Measurements from ENCODE around the gene RBP5.

RBP5 gene

DNA sequence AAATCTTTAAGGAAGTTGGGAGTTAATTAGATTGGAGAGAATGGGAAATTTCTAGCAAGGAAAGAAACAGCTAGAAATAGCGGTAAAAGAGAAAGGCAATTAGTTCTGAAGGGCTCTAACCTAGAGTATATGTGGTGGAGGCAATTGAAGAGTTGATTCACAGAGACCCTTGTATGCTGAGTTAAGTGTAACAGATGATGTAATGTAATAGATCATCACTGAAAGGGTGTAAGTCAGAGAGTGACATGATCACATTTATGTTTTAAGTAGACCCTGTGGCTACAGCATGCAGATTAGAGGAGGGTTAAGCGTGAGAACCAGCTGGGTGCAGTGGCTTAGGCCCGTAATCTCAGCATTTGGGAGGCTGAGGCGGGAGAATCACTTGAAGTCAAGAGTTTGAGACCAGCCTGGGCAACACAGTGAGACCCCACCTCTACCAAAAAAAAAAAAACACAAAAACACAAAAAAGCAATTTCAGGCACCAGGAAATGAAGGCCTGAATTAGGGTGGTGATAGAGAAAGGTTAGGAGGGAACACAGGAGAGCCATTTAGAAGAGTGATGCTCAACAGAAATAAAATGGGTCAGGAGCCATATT is 3.0 kb downstream of the RBP5 start:
- Histone ChIP-seq H3K27ac (no peak overlapping the region), H3K27me3 (replicated peaks) (no peaks in the 10 kb centered on the region), H3K36me3 (replicated peaks) (no peaks in the 10 kb centered on the region), H3K4me3 (ENCODE audit: low read depth, low read length) (no peak overlapping the region)
- no peak for DNase-seq
- TF ChIP-seq, protein P1, sequence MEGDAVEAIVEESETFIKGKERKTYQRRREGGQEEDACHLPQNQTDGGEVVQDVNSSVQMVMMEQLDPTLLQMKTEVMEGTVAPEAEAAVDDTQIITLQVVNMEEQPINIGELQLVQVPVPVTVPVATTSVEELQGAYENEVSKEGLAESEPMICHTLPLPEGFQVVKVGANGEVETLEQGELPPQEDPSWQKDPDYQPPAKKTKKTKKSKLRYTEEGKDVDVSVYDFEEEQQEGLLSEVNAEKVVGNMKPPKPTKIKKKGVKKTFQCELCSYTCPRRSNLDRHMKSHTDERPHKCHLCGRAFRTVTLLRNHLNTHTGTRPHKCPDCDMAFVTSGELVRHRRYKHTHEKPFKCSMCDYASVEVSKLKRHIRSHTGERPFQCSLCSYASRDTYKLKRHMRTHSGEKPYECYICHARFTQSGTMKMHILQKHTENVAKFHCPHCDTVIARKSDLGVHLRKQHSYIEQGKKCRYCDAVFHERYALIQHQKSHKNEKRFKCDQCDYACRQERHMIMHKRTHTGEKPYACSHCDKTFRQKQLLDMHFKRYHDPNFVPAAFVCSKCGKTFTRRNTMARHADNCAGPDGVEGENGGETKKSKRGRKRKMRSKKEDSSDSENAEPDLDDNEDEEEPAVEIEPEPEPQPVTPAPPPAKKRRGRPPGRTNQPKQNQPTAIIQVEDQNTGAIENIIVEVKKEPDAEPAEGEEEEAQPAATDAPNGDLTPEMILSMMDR (IDR thresholded peaks at IDR 0.05; ENCODE audit: low read depth, low read length, missing control alignments) = no peak
- in situ Hi-C loops (cut with HindIII; ENCODE audit: low pct_ligation_motif_present, low sequenced_read_pairs) = no loop called here

DNA sequence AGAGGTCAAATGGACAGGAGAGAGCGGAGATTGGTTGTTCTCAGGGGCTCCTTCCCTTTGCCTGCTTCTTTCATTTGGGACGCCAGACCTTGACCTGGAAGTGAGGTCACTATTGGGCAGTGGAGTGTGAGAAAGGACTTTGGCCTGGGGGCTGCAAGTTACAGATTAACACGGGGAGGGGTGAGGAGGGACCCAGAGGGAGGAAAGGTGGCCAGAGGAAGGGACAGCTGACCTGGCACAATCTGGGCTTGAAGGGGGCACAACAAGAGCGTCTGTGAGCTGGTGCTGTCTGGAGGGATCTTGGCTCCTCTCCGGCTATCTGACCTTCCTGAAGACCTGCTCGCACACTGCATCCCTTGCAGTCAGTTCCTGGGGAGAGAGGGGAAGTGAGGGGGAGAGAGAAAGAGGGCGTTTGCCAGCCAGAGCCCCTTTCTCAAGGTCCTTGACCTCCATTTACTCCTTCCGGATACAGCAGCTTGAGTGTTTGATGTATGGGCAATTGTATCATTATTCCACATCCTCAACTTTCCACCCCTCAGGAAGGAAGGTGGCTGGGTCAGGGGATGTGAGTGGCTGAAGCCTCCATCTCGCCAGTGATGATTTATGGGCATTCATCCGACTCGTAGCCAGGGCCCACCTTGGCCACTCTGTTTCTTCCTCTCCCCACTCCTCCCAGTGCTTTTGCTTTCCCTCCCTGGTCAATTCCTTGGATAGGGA is 4.7 kb downstream of the RBP5 start:
- no peak overlapping the region for H3K27ac ChIP-seq
- no peaks in the 10 kb centered on the region for H3K27me3 ChIP-seq (replicated peaks)
- no peaks in the 10 kb centered on the region for H3K36me3 ChIP-seq (replicated peaks)
- TF ChIP-seq, protein P1 (IDR thresholded peaks at IDR 0.05; ENCODE audit: low read depth, low read length, missing control alignments) = no peak
- in situ Hi-C loops (cut with HindIII; ENCODE audit: low pct_ligation_motif_present, low sequenced_read_pairs) = no loop called here
- DNase-seq = no peak
- no peak overlapping the region for H3K4me3 ChIP-seq (ENCODE audit: low read depth, low read length)

DNA sequence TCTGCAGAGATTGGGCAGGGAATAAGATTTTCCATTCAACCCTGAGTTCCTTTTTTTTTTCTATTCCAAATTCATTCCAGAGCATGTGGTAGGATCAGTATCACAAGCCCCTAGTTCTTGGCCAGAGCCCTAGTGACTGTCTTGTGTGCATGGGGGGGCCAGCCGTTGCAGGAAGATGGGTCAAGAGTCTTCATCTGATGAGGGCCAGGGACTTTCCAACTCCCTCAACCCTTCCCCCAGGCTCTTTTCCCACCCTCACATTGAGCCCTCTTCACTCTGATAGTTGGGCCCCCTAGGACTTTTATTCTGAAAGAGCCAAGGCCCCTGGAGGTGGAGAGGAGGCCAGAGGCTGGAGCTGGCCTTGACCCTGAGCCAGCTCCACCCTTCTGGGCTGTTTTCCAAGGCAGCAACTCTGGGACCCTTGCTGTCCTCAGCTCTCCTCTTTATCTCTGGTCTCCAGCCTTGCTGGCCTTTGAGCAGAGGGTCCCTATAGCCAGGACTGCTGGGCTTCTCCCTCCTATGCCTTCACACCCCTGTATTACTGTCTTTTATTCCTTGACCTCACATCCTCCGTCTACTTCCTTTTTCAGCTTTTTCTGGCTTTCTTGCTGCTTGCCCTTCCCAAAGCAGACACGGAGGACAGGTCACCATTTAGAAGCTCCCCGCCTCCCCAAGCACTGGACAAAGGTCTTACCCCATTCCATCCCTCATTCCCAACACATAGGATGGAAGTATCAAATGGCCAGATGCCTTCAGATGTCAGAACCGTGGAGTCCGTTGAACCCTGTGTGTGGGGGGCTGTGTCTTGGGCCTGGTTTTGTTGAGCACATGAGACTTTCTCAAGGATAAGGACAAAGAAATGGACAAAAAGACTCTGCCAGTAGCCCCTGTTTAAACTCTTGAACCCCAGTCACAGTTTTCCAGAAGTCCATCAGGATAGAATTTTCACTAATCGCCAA is 5.6 kb downstream of the RBP5 start:
- H3K4me3 ChIP-seq (ENCODE audit: low read depth, low read length) = no peak overlapping the region
- H3K27ac ChIP-seq = no peak overlapping the region
- H3K27me3 ChIP-seq (replicated peaks) = no peaks in the 10 kb centered on the region
- in situ Hi-C loops (cut with HindIII; ENCODE audit: low pct_ligation_motif_present, low sequenced_read_pairs) = no loop called here
- no peaks in the 10 kb centered on the region for H3K36me3 ChIP-seq (replicated peaks)
- TF ChIP-seq, protein P1 (IDR thresholded peaks at IDR 0.05; ENCODE audit: low read depth, low read length, missing control alignments) = no peak
- no peak for DNase-seq

DNA sequence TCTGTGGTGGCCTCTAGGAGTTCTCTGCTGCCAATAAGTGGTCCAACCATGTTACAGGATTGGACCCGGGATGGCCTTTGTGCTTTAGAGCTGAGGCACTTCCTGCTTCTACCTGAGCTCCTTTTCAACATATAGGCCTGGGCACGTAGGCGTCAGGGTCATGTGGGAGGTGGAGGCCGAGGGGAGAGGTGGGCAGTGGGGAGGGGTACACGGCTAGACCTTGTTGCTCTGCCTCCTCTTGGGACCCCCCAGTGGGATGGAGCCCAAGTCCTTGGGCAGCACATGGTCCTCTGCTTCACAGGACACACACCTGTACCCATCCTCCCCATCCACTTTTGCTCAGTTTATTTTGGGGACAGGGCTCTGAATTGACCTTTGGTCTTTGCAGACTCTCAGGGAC is 7.4 kb downstream of the RBP5 start:
- no peak for DNase-seq
- no peak overlapping the region for H3K27ac ChIP-seq
- in situ Hi-C loops (cut with HindIII; ENCODE audit: low pct_ligation_motif_present, low sequenced_read_pairs) = no loop called here
- TF ChIP-seq, protein P1 (IDR thresholded peaks at IDR 0.05; ENCODE audit: low read depth, low read length, missing control alignments) = no peak
- H3K36me3 ChIP-seq (replicated peaks) = no peaks in the 10 kb centered on the region
- H3K4me3 ChIP-seq (ENCODE audit: low read depth, low read length) = no peak overlapping the region
- H3K27me3 ChIP-seq (replicated peaks) = no peaks in the 10 kb centered on the region

DNA sequence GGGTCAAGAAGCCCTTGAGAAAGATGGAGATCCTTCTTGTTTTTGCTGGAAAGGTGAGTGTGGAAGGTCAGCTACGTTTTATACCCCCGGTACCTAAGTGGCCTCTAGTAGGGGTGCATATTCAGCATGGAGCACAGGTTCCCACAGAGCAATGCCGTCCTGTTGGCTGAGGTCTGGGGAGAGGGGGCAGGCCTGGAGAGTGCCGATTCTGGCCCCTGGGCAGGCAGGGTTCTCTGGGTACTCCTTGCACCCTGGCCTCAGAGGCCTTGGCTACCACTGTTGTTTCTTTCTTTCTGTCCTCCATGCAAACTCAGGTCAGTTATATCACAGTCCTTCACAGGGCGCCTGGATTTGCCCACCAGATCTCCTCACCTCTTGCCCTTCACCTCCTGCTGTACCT is 8.5 kb downstream of the RBP5 start:
- H3K4me3 ChIP-seq (ENCODE audit: low read depth, low read length) = no peak overlapping the region
- H3K27me3 ChIP-seq (replicated peaks) = no peaks in the 10 kb centered on the region
- DNase-seq = no peak
- in situ Hi-C loops (cut with HindIII; ENCODE audit: low pct_ligation_motif_present, low sequenced_read_pairs) = no loop called here
- TF ChIP-seq, protein P1 (IDR thresholded peaks at IDR 0.05; ENCODE audit: low read depth, low read length, missing control alignments) = no peak
- no peaks in the 10 kb centered on the region for H3K36me3 ChIP-seq (replicated peaks)
- no peak overlapping the region for H3K27ac ChIP-seq
